SK-N-SH treated with all-trans-retinoic acid at 6 μM for 48 hours (cell line): Measurements from ENCODE around the gene STPG1.

Source experiments
- ATAC-seq: fragments of 200-7000 bp; cut with Tn5 transposase; 3 replicates; pipeline ENCODE4 v1.9.1; 2020; ENCODE audit warnings: mild to moderate bottlenecking, moderate library complexity
- ARNTL ChIP-seq: fragments of 450-650 bp; formaldehyde crosslinking; IDR thresholded peaks from 2 replicates; pipeline ENCODE4 v1.5.0; 2020; ENCODE audit warnings: low read depth, mild to moderate bottlenecking, moderate library complexity, borderline replicate concordance
- BACH2 ChIP-seq: fragments of 250-450 bp; sonication (Bioruptor Pico); IDR thresholded peaks from 2 replicates; pipeline ENCODE4 v1.9.0; 2021; ENCODE audit warnings: mild to moderate bottlenecking, borderline replicate concordance
- CREB5 ChIP-seq: fragments of 250-450 bp; sonication (Bioruptor Pico); IDR thresholded peaks from 2 replicates; pipeline ENCODE4 v1.5.1; 2020; ENCODE audit warnings: low read depth, mild to moderate bottlenecking, moderate library complexity
- CSDC2 ChIP-seq: fragments of 250-450 bp; sonication (Bioruptor Pico); IDR thresholded peaks from 2 replicates; pipeline ENCODE4 v1.5.0; 2020; ENCODE audit warnings: mild to moderate bottlenecking, moderate library complexity
- CSRNP3 ChIP-seq: fragments of 250-450 bp; sonication (Bioruptor Pico); IDR thresholded peaks from 2 replicates; pipeline ENCODE4 v1.5.1; 2021; ENCODE audit warnings: mild to moderate bottlenecking, moderate library complexity
- ESRRG ChIP-seq: fragments of 250-450 bp; sonication (Bioruptor Pico); IDR thresholded peaks from 2 replicates; pipeline ENCODE4 v1.6.1; 2021; ENCODE audit warnings: mild to moderate bottlenecking
- GLIS3 ChIP-seq: fragments of 250-450 bp; sonication (Bioruptor Pico); IDR thresholded peaks from 2 replicates; pipeline ENCODE4 v1.5.0; 2020; ENCODE audit warnings: mild to moderate bottlenecking, moderate library complexity
- ISL1 ChIP-seq: fragments of 250-450 bp; sonication (Bioruptor Pico); IDR thresholded peaks from 2 replicates; pipeline ENCODE4 v2.1.2; 2022; ENCODE audit warnings: mild to moderate bottlenecking, moderate library complexity
- OSR1 ChIP-seq: fragments of 250-450 bp; sonication (Bioruptor Pico); IDR thresholded peaks from 2 replicates; pipeline ENCODE4 v1.8.0; 2022; ENCODE audit warnings: moderate library complexity, mild to moderate bottlenecking, inconsistent platforms
- POU6F1 ChIP-seq: fragments of 250-450 bp; sonication (Bioruptor Pico); IDR thresholded peaks from 2 replicates; pipeline ENCODE4 v1.8.0; 2021; ENCODE audit warnings: low read depth, mild to moderate bottlenecking, moderate library complexity, borderline replicate concordance
- PPARA ChIP-seq: fragments of 250-450 bp; sonication (Bioruptor Pico); IDR thresholded peaks from 2 replicates; pipeline ENCODE4 v1.5.0; 2020; ENCODE audit warnings: mild to moderate bottlenecking, borderline replicate concordance
- RARB ChIP-seq: fragments of 250-450 bp; sonication (Bioruptor Pico); IDR thresholded peaks from 2 replicates; pipeline ENCODE4 v1.8.0; 2021; ENCODE audit warnings: mild to moderate bottlenecking, moderate library complexity
- SNAI2 ChIP-seq: fragments of 250-450 bp; sonication (Bioruptor Pico); IDR thresholded peaks from 2 replicates; pipeline ENCODE4 v1.5.0; 2020; ENCODE audit warnings: mild to moderate bottlenecking, moderate library complexity
- TCF4 ChIP-seq: fragments of 250-450 bp; sonication (Bioruptor Pico); IDR thresholded peaks from 2 replicates; pipeline ENCODE4 v1.8.0; 2021; ENCODE audit warnings: mild to moderate bottlenecking, moderate library complexity, borderline replicate concordance
- TOX ChIP-seq: fragments of 250-450 bp; sonication (Bioruptor Pico); IDR thresholded peaks from 2 replicates; pipeline ENCODE4 v1.8.0; 2021; ENCODE audit warnings: mild to moderate bottlenecking, moderate library complexity, borderline replicate concordance
- TSHZ2 ChIP-seq: fragments of 250-450 bp; sonication (Bioruptor Pico); IDR thresholded peaks from 2 replicates; pipeline ENCODE4 v1.5.0; 2020; ENCODE audit warnings: mild to moderate bottlenecking, moderate library complexity
- ZC3H10 ChIP-seq: fragments of 250-450 bp; sonication (Bioruptor Pico); IDR thresholded peaks from 2 replicates; pipeline ENCODE4 v1.5.1; 2021; ENCODE audit warnings: mild to moderate bottlenecking, moderate library complexity
- ZFP3 ChIP-seq: fragments of 250-450 bp; sonication (Bioruptor Pico); IDR thresholded peaks from 2 replicates; pipeline ENCODE4 v1.5.0; 2020; ENCODE audit warnings: mild to moderate bottlenecking, moderate library complexity
- ZFP30 ChIP-seq: fragments of 450-650 bp; formaldehyde crosslinking; IDR thresholded peaks from 2 replicates; pipeline ENCODE4 v1.5.0; 2022; ENCODE audit warnings: mild to moderate bottlenecking, moderate library complexity
- ZNF565 ChIP-seq: fragments of 450-650 bp; formaldehyde crosslinking; conservative IDR thresholded peaks from 2 replicates; pipeline ENCODE4 v1.5.0; 2020; ENCODE audit warnings: low read depth, mild to moderate bottlenecking, moderate library complexity
- ZNF8 ChIP-seq: fragments of 450-650 bp; formaldehyde crosslinking; IDR thresholded peaks from 2 replicates; pipeline ENCODE4 v1.5.0; 2020; ENCODE audit warnings: mild to moderate bottlenecking, moderate library complexity

STPG1 gene

GRCh38 chr1:24319962-24320361, 93.6 kb downstream of the STPG1 start:
- no peak for ATAC-seq

GRCh38 chr1:24319312-24319863, 94.2 kb downstream of the STPG1 start, which contains the start of gene GRHL3:
GRHL3 (plus strand) TSS chr1:24319357; CDS start chr1:24319552, 195 bp downstream.
- ATAC-seq = no peak
- no peak for TF ChIP-seq ZNF8 (CRISPR knock-in tag)
- TF ChIP-seq ZC3H10 = no peak
- no peak for TF ChIP-seq OSR1 (CRISPR knock-in tag)
- no peak for TF ChIP-seq CSRNP3
- no peak for TF ChIP-seq ARNTL (CRISPR knock-in tag)
- TF ChIP-seq CSDC2 = no peak
- TF ChIP-seq PPARA (CRISPR knock-in tag) = no peak
- no peak for TF ChIP-seq BACH2 (CRISPR knock-in tag)
- TF ChIP-seq ISL1 (CRISPR knock-in tag) = no peak
- TF ChIP-seq GLIS3 (CRISPR knock-in tag) = no peak
- TF ChIP-seq TCF4 = no peak
- no peak for TF ChIP-seq CREB5

More at GRCh38 chr1:24319962-24320361, 93.6 kb downstream of the STPG1 start:
- TF ChIP-seq POU6F1 (no peak), CSRNP3 (no peak), ESRRG (CRISPR knock-in tag) (no peak)

- no peak for ATAC-seq
- TF ChIP-seq TSHZ2 (CRISPR knock-in tag) (no peak), BACH2 (CRISPR knock-in tag) (no peak), SNAI2 (CRISPR knock-in tag) (no peak), ZNF565 (CRISPR knock-in tag) (no peak), CREB5 (no peak), ARNTL (CRISPR knock-in tag) (no peak), ZC3H10 (no peak), POU6F1 (no peak), ZFP30 (no peak), TCF4 (no peak), CSDC2 (no peak), TOX (CRISPR knock-in tag) (no peak), ZNF8 (CRISPR knock-in tag) (no peak), RARB (CRISPR knock-in tag) (no peak), OSR1 (CRISPR knock-in tag) (no peak), ESRRG (CRISPR knock-in tag) (no peak), GLIS3 (CRISPR knock-in tag) (no peak), ISL1 (CRISPR knock-in tag) (no peak), ZFP3 (CRISPR knock-in tag) (no peak), CSRNP3 (no peak)
Observed at GRCh38 chr1:24318615-24319311, 94.8 kb downstream of the STPG1 start.
